NCI-H446 (cell line): Measurements from ENCODE around the gene APOL2.
A peak's percentile ranks its signal among the peaks of the same experiment; 100 is the strongest.
"Not testable (repeated sequence)": the region's sequence is repeated elsewhere in the genome, so short reads cannot be mapped to it uniquely, and the experiment has no call there.

ENCODE experiments used
- DNase-seq, 2 experiments: peaks; one replicate each; lab custom pipeline; 2025; lab: John Stamatoyannopoulos, UW

APOL2 gene

GRCh38 chr22:36221799-36222751, 17.3 kb downstream of the APOL2 start:
- DNase-seq, result no peak

- peak; percentile 35 to 75 for DNase-seq
Observed at GRCh38 chr22:36220451-36220921, 18.8 kb downstream of the APOL2 start.

GRCh38 chr22:36218648-36219193, 20.6 kb downstream of the APOL2 start:
- no peak for DNase-seq

- no peak for DNase-seq
Observed at GRCh38 chr22:36215981-36216380, 23.3 kb downstream of the APOL2 start.

- no peak for DNase-seq
Observed at GRCh38 chr22:36213586-36213985, 25.7 kb downstream of the APOL2 start.

- DNase-seq, result no peak
Observed at GRCh38 chr22:36212901-36213300, 26.4 kb downstream of the APOL2 start.

GRCh38 chr22:36211237-36211861, 28.0 kb downstream of the APOL2 start:
- peak in 1 of 2 experiments; percentile 14 for DNase-seq

GRCh38 chr22:36210224-36210623, 29.1 kb downstream of the APOL2 start:
- DNase-seq, result no peak

GRCh38 chr22:36209488-36209908, 29.8 kb downstream of the APOL2 start:
- not testable (repeated sequence) for DNase-seq

- no peak for DNase-seq
Observed at GRCh38 chr22:36208914-36209313, 30.4 kb downstream of the APOL2 start.

- no peak for DNase-seq
Observed at GRCh38 chr22:36208162-36208765, 31.1 kb downstream of the APOL2 start.

- DNase-seq, result no peak
Observed at GRCh38 chr22:36206255-36206654, 33.1 kb downstream of the APOL2 start.

GRCh38 chr22:36205573-36205972, 33.8 kb downstream of the APOL2 start:
- not testable (repeated sequence) for DNase-seq

GRCh38 chr22:36204632-36205015, 34.7 kb downstream of the APOL2 start:
- no peak for DNase-seq

GRCh38 chr22:36204001-36204631, 35.2 kb downstream of the APOL2 start:
- no peak for DNase-seq

- not testable (repeated sequence) for DNase-seq
Observed at GRCh38 chr22:36203441-36203840, 35.9 kb downstream of the APOL2 start.

- peak in 1 of 2 experiments; percentile 12 for DNase-seq
Observed at GRCh38 chr22:36202906-36203305, 36.4 kb downstream of the APOL2 start.

GRCh38 chr22:36201630-36202319, 37.6 kb downstream of the APOL2 start, which contains the start of gene APOL4:
Gene APOL4, minus strand, starts transcription at chr22:36201809. Its CDS starts 75 bp downstream, at chr22:36201734.
- DNase-seq, result peak; percentile 40 to 80

GRCh38 chr22:36201025-36201424, 38.3 kb downstream of the APOL2 start:
- DNase-seq, result not testable (repeated sequence)

- no peak for DNase-seq
Observed at GRCh38 chr22:36199001-36199551, 40.3 kb downstream of the APOL2 start.

GRCh38 chr22:36198536-36198935, 40.8 kb downstream of the APOL2 start:
- no peak for DNase-seq
